Anterior cingulate cortex (tissue), 58 donors: ENCODE results near the gene TTLL11.
"Not testable (repeated sequence)": the region's sequence is repeated elsewhere in the genome, so short reads cannot be mapped to it uniquely, and the experiment has no call there.

ENCODE experiments used
- DNase-seq, 58 donors: peaks; one replicate each; lab custom pipeline; 2025; lab: John Stamatoyannopoulos, UW

TTLL11 gene

DNA sequence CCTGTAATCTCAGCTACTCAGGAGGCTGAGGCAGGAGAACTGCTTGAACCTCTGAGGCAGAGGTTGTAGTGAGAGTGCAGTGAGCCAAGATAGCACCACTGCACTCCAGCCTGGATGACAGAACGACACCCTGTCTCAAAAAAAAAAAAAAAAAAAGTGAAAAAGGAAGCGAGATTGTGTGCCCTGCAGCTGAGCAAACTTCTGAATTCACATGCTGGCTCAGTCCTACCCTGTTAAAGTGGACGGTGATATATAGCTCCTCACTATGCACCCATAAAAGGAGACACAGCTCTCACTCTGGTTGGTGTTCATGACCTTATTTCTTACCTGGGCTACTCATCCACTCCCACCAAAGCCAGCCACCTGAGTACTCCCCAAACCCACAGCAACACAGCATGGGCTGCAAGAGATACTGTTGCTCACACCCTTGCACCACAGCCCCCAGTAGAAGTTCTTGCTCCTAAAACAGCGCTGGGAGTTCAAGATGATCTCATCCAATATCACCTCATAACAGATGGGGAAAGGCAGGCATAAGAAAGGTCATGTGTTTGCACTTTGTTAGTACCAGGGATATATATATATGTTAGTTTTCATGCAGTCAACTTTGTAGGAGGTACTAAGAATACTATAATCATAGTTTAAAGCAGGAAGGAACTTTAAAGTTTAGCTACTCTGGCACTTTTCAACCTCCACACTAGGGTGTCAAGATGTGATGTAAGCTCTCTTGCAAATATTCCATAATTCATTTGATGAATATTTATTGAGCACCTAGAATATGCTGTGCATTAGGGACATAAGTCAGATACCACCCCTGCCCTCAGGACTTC, 4.0 kb downstream of the TTLL11 start:
- no peak for DNase-seq

GRCh38 chr9:122087406-122088200, 5.5 kb downstream of the TTLL11 start:
- DNase-seq: peak in 12 of 58 donors; percentile 23 to 65 (median 41)

DNA sequence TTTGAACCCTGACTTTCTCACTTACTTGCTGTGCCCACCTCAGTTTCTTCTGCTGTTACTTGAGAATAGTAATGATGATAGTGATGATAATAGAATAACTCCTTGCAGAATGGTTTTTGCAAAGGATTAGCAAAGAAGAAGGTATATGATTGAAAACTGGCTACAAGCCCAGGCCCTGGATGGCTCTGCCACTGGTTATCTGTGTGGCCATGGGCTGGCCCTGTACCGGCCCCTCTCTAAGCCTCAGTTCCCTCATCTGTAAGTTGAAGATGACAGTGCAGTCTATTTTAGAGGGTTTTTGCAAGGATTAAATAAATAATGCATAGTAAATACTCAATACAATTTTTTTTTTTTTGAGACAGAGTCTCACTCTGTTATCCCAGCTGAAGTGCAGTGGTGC, 6.2 kb downstream of the TTLL11 start:
- DNase-seq: peak in 1 of 58 donors; percentile 52

GRCh38 chr9:122085260-122085659, 7.8 kb downstream of the TTLL11 start:
- no peak for DNase-seq

GRCh38 chr9:122084026-122084675, 9.0 kb downstream of the TTLL11 start:
- peak in 4 of 58 donors; percentile 14 to 29 (median 20) for DNase-seq

DNA sequence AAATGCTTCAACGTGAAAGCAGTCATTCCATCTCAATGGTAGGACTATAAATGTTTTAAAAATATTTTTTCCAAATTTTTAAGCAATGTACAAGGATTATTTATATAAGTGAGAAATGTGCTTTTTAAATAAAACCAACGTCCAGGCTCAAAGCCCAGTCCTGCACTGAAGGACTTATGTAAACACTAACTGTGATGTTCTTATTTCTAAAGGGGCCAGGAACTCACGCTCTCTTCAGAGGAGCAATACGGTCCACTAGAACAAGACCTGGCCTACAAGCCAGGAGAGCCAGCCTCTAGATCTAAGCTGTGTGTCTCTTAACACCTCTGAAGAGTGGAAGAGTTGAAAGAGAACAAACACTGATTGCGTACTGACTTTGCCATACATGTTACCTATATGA, 12.1 kb downstream of the TTLL11 start:
- DNase-seq: no peak

DNA sequence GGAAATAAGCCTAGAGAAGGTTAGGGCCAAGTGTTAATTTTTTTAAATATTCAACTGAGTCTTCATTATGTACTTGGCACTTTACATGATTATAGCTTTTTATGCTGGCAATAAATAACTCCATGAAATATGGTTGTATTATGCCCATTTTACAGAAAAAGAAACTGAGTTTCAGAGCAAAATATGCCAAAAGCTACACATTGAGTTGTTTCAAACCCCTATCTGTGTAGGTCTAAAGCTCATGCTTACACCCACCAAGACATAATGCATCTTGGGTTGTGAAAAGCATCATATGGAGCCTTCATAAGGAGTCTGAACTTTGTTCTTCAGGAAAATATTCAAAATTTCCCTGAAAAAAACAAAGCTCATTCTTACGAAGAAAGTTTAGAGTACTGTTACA, 14.6 kb downstream of the TTLL11 start:
- no peak for DNase-seq

- no peak for DNase-seq
Measured at GRCh38 chr9:122076773-122077172, 16.3 kb downstream of the TTLL11 start.

- DNase-seq: no peak
Measured at GRCh38 chr9:122076117-122076516, 17.0 kb downstream of the TTLL11 start.

DNA sequence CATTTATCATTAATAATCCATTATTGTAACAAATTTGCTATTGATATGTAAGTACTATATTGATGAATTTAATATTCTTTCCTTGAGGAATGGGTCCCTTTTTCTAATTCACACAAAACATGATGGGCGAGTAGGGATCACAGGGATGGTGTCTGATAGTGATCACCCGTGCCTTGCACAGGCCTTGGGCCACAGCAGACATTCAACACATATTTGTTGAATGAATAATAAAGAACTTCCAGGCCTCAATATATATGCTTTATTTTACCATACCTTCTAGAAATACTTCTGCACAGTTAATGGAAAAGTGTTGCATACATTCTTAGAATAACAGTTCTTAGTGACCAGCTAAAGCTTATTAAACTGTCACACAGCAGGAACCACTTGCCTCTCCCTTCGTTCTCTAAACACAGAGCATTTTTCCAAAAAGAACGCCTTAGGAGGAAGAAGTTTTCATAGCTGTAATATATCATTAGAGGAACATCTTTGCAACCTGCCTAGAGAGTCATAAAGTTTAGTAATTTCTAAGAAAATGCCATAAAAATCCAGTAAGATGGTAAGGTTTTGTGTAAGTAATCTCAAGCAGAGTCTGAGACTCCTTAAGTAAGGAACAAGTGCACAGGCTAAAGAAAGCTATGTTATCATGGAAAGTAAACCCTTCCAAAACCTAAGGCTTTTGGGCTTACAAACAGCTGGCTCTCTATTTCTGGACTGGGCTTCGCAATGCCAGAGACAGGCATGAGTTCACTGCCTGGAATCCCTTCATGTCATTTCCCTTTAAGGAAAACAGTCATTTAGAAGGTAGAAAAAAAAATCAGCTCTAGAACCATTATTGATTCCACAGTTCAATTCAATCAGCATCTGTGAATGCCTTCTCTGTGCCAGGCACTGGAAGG, 17.7 kb downstream of the TTLL11 start:
- DNase-seq: no peak

DNA sequence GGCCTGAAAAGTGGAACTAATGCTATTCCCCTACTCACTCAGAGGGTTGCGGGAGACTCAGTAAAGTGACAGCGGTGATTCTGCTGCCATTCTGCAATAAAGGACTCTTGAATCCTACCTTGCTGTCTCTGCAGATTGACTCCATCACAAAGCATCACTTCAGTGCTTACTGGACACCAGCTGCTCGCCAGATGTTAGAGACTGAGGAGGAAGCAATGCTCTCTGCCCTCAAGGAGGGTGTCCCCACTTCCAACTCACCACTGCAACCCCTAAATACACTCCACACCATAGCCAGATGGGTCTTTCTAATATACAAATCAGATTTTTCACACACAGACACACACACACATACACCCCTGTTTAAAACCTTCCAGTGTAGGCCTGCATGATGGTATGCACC, 21.4 kb downstream of the TTLL11 start:
- no peak for DNase-seq

- peak in 6 of 58 donors; percentile 29 to 47 (median 36) for DNase-seq
Measured at GRCh38 chr9:122070728-122071515, 22.2 kb downstream of the TTLL11 start.

GRCh38 chr9:122066680-122067079, 26.4 kb downstream of the TTLL11 start:
- not testable (repeated sequence) for DNase-seq

- DNase-seq: no peak
Measured at GRCh38 chr9:122065923-122066629, 27.0 kb downstream of the TTLL11 start.

- no peak for DNase-seq
Measured at GRCh38 chr9:122060481-122060880, 32.6 kb downstream of the TTLL11 start.

GRCh38 chr9:122059955-122060324, 33.2 kb downstream of the TTLL11 start:
- DNase-seq: no peak

DNA sequence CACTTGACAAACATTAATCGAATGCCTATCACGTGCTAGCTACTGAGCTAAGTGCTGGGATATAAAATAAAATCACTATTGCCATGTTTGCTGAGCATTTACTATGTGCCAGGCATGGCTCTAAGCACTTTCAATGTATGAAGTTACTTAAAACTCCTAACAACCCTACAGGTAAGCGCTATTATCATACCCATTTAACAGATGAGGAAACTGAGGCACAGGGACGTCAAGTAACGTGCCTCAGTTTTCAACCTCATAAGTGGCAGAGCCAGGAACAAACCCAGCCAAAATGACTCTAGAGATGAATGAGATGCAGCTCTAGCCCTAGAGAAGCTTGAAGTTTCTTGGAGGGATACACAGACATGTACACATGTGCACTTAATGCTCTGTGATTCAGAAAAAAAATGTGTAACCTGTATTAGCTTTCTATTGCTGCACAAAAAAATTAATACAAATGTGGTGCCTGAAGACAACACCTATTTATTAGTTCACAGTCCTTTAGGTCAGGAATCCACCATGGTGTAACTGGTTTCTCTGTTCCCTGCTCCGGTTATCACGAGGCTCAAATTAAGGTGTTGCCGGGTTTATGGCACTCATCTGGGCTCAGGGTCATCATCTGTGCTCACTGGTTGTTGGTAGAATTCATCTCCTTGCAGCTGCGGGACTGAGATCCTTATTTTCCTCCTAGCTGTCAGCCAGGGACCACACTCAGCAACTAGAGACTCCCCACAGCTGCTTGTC, 33.7 kb downstream of the TTLL11 start:
- no peak for DNase-seq

GRCh38 chr9:122058709-122059108, 34.4 kb downstream of the TTLL11 start:
- no peak for DNase-seq
